Kidney (tissue), 14 donors: ENCODE measurements around the gene SLFN14. TPM values are rescaled to one million over a fixed set of nuclear protein-coding genes. Genes with fewer than 3 reads are reported as not detected.
A peak's percentile ranks its signal among the peaks of the same experiment; 100 is the strongest.

Experiments
- DNase-seq, 5 donors: peaks; one replicate each; pipeline ENCODE4 v3.0.0-alpha.2; 2013 to 2020
- FAIRE-seq: peaks from 2 replicates; lab custom pipeline; 2012; peaks lifted over from hg19 to GRCh38; lab: Jason Lieb, UNC
- H3K27ac ChIP-seq, 2 donors: one replicate each; pipeline ENCODE4 v1.7.0; 2013; ENCODE audit warnings: low read depth in 2 of 2, low read length in 2 of 2, inconsistent platforms in 1 of 2
- H3K27me3 ChIP-seq: one replicate; pipeline ENCODE4 v1.7.1; 2013; ENCODE audit warnings: low read length, inconsistent platforms; ENCODE audit not compliant: control insufficient read depth, insufficient read depth
- H3K36me3 ChIP-seq, 3 donors: one replicate each; pipeline versions ENCODE4 v1.7.0 to v1.7.1; 2013; ENCODE audit warnings: low read length in 3 of 3, control low read depth in 1 of 3, inconsistent platforms in 1 of 3; ENCODE audit not compliant: insufficient read depth in 3 of 3, control insufficient read depth in 2 of 3
- H3K4me1 ChIP-seq, 3 donors: one replicate each; pipeline versions ENCODE4 v1.7.0 to v1.7.1; 2013; ENCODE audit warnings: low read length in 3 of 3, inconsistent platforms in 1 of 3, low read depth in 1 of 3; ENCODE audit not compliant: control insufficient read depth in 2 of 3, insufficient read depth in 2 of 3
- H3K4me3 ChIP-seq, 3 donors: one replicate each; pipeline versions ENCODE4 v1.7.0 to v1.8.1; 2013; ENCODE audit warnings: low read length in 3 of 3, control low read depth in 1 of 3, inconsistent platforms in 1 of 3
- H3K9ac ChIP-seq, 3 donors: one replicate each; pipeline versions ENCODE4 v1.7.0 to v1.7.1; 2013; ENCODE audit warnings: low read length in 3 of 3, control low read depth in 1 of 3, inconsistent platforms in 1 of 3
- H3K9me3 ChIP-seq, 3 donors: one replicate each; pipeline versions ENCODE4 v1.7.0 to v1.7.1; 2013; ENCODE audit warnings: low read length in 3 of 3, control low read depth in 1 of 3, inconsistent platforms in 1 of 3; ENCODE audit not compliant: control insufficient read depth in 2 of 3, insufficient read depth in 1 of 3
- intact Hi-C: fragments of 100-400 bp; cut with DNase I; formaldehyde crosslinking; loops from one replicate; pipeline ENCODE4 v1.11.1; 2022
- polyA plus RNA-seq: library from polyadenylated mRNA; stranded (reverse); fragments of 350-450 nt; fragmentation: Illumina TruSeq; extraction: RNeasy Lipid Tissue Mini Kit (QIAGEN cat#74804); gene quantifications from one replicate; pipeline ENCODE4 v1.2.3, GENCODE V29; 2014; ENCODE audit warnings: low read depth, low replicate concordance; ENCODE audit not compliant: insufficient read depth
- total RNA-seq: library from RNA; stranded (reverse); fragmentation: NEBNext Ultra II Directional; extraction: Animal tissue kit (Norgen Biotek cat#: 25700); gene quantifications from one replicate; pipeline ENCODE4 v1.2.1, GENCODE V29; 2021
- TF ChIP-seq, protein P1 (sequence below): IDR thresholded peaks from 3 replicates; pipeline ENCODE4 v1.5.1; 2012; ENCODE audit warnings: mild to moderate bottlenecking, moderate library complexity, borderline replicate concordance; ENCODE audit not compliant: insufficient read depth; ENCODE audit errors: extremely low read depth
- donor health status: control.
- donor health status: control.
- donor health status: control.
- donor health status: control.
- donor health status: control.
- donor health status: DM: yes; HTN: yes; CAD: no.
- donor health status: Normal renal cell carcinoma (clear cell type).

SLFN14 gene
- total and polyA plus RNA-seq, 2 donors from 2014 or later, result 0.09 TPM; not detected in 1

DNA sequence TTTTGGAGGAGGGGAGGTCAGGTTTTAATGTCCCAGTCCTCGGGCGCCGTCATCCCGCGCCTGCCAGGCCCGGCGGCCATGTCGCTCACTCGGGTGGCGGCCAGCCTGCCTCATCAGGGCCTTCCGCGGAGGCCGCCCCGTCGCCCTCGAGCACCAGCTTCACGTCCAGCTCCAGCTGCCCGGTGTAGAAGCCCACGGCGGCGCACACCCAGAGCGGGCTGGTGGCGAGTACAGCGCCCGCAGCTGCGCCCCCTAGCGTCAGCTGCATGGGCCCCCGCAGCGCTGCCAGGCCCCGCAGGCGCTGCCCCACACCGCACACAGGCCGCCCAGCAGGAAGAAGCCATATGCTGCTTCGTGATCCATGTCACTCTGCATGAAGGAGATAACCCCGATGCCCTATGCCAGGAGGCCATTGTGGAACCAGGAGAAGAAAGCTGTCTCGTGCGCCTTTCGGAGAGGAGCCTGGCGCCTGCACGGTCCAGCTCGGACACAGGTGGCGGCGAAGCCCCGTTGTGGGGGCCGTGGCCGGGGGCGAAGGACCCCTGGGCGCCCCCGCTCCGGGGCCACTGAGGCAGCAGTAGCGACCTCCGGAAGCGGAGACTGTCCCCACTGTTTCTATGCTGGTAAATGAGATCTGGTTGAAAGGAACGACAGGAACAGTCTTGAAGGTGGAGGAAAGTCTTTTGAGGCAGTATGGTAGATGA is 36.1 kb upstream of the SLFN14 start:
- no peak overlapping the region for H3K4me3 ChIP-seq
- no peak overlapping the region for H3K27ac ChIP-seq
- H3K9me3 ChIP-seq, result no peaks in the 10 kb centered on the region
- TF ChIP-seq, protein P1, sequence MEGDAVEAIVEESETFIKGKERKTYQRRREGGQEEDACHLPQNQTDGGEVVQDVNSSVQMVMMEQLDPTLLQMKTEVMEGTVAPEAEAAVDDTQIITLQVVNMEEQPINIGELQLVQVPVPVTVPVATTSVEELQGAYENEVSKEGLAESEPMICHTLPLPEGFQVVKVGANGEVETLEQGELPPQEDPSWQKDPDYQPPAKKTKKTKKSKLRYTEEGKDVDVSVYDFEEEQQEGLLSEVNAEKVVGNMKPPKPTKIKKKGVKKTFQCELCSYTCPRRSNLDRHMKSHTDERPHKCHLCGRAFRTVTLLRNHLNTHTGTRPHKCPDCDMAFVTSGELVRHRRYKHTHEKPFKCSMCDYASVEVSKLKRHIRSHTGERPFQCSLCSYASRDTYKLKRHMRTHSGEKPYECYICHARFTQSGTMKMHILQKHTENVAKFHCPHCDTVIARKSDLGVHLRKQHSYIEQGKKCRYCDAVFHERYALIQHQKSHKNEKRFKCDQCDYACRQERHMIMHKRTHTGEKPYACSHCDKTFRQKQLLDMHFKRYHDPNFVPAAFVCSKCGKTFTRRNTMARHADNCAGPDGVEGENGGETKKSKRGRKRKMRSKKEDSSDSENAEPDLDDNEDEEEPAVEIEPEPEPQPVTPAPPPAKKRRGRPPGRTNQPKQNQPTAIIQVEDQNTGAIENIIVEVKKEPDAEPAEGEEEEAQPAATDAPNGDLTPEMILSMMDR, result no peak
- no peaks in the 10 kb centered on the region for H3K27me3 ChIP-seq
- FAIRE-seq (no peak), DNase-seq (no peak)
- intact Hi-C loops, result no loop called here
- no peaks in the 10 kb centered on the region for H3K4me1 ChIP-seq
- no peak overlapping the region for H3K9ac ChIP-seq
- peaks cover 5 to 29% (median 9%) of the 10 kb centered on the region in 3 donors for H3K36me3 ChIP-seq

DNA sequence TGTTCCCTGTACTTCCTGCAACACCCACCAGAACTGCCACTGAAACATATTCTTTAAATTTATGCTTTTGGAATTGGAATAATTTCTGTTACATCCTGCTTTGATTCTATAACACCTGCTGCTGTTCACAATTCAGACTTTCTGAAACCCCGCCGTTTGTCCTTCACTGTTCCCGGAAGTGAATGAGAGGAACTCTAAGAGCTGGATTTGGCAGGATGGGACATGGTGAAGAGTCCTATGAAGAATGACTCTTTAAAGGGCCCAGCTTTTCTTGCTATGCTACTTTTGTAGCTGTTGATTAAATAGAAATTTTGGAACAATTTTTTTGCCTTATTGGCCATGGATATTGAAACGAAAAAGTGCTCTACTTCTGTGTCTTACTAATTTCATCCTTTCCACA is 35.5 kb upstream of the SLFN14 start:
- H3K36me3 ChIP-seq, result peaks cover 5 to 29% (median 9%) of the 10 kb centered on the region in 3 donors
- H3K4me1 ChIP-seq, result no peaks in the 10 kb centered on the region
- TF ChIP-seq, protein P1, result no peak
- no peak overlapping the region for H3K4me3 ChIP-seq
- no peaks in the 10 kb centered on the region for H3K9me3 ChIP-seq
- intact Hi-C loops, result no loop called here
- H3K27ac ChIP-seq, result no peak overlapping the region
- H3K27me3 ChIP-seq, result no peaks in the 10 kb centered on the region
- no peak for FAIRE-seq
- H3K9ac ChIP-seq, result no peak overlapping the region
- no peak for DNase-seq

DNA sequence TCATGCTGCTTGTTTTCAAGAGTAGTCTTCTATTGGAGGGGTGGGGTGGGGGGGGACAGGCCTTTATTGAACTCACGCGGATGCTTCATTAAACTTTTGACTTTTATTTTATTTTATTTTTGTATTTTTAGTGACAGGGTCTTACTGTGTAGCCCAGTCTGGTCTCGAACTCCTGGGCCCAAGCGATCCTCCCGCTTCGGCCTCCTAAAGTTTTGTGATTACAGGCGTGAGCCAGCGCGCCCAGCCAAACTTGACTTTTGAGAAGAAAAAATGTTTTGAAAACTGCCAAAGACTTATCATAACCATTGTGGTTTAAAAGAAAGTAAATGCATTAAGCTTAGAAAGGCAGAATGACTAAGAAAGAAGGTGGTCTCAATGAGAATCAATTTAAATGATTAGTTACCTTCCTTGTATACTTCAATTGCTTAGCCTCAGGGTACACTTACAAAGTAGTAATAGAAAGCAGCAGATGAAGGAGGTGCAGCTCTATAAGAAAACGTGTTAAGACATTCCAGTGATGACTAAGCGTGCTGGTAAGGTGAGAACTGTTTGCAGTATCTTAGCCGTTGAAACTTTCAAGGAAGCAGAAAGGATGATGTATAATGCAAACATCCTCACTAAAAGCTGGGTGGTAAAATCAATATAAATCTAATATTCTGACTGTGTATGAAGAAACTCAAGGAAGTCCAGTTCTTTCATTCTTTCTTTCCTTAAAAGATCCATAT is 27.7 kb upstream of the SLFN14 start:
- H3K9ac ChIP-seq, result no peak overlapping the region
- FAIRE-seq (no peak), DNase-seq (peak in 2 of 5 donors; percentile 19 to 27)
- TF ChIP-seq, protein P1, result no peak
- no peaks in the 10 kb centered on the region for H3K36me3 ChIP-seq
- peak overlapping the region; percentile 98 to 99 (median 98) for H3K4me3 ChIP-seq
- H3K27ac ChIP-seq, result peak overlapping the region in 1 of 2 donors; percentile 32
- H3K4me1 ChIP-seq, result peaks cover 5 to 7% (median 7%) of the 10 kb centered on the region in 3 donors
- intact Hi-C loops, result no loop called here
- H3K27me3 ChIP-seq, result no peaks in the 10 kb centered on the region
- no peaks in the 10 kb centered on the region for H3K9me3 ChIP-seq
